Kasumi-1 (cell line): ENCODE data around the gene CCR2.

ENCODE experiments used
- DNase-seq, 2 experiments: peaks; one replicate each; lab custom pipeline; 2025; lab: John Stamatoyannopoulos, UW

The CCR2 gene

DNA sequence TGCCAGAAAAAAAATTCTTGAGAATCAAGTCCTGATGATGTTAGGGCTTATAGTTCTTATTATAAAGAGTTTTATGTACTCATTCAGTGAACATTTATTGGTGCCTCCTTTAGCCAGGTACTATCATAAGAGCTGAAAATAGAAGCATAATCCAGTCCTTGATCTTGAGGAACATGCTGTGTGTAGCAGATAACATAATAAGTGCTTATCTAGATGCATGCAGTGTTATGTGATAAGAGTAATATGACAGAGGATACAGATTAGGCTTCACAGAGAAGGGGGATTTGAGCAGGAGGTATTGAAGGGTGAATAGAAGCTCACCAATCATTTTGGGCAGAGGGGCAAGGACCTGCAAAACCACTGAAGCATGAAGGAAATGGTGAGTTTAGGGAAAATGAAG lies 1.1 kb downstream of the CCR2 start:
- DNase-seq: no peak

DNA sequence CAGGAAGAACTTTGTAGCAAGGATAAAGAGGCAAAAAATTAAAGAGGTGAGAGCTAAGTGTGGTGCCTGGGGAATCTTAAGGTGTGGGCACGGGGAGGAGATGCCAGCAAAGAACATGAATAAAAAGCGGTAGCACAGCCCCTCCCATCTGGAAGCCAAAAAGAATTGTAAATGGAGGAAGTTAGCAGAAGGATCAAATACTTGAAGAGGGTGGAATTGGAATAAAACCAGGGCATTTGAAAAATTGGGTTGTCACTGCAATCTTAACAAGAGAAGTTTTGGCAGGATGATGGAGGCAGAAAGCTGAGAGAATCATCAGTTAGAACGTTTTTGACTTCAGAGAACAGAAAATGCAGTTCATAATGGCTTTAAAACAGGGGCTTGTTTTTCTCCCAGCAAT lies 2.4 kb downstream of the CCR2 start:
- DNase-seq: no peak

GRCh38 chr3:46356909-46357308 lies 3.0 kb downstream of the CCR2 start:
- no peak for DNase-seq

GRCh38 chr3:46358466-46358865 lies 4.6 kb downstream of the CCR2 start:
- no peak for DNase-seq

GRCh38 chr3:46359733-46360493 lies 6.0 kb downstream of the CCR2 start:
- DNase-seq: peak; percentile 36 to 42

- DNase-seq: peak; percentile 33 to 34
These were observed 7.0 kb downstream of the CCR2 start for GRCh38 chr3:46360907-46361306.

DNA sequence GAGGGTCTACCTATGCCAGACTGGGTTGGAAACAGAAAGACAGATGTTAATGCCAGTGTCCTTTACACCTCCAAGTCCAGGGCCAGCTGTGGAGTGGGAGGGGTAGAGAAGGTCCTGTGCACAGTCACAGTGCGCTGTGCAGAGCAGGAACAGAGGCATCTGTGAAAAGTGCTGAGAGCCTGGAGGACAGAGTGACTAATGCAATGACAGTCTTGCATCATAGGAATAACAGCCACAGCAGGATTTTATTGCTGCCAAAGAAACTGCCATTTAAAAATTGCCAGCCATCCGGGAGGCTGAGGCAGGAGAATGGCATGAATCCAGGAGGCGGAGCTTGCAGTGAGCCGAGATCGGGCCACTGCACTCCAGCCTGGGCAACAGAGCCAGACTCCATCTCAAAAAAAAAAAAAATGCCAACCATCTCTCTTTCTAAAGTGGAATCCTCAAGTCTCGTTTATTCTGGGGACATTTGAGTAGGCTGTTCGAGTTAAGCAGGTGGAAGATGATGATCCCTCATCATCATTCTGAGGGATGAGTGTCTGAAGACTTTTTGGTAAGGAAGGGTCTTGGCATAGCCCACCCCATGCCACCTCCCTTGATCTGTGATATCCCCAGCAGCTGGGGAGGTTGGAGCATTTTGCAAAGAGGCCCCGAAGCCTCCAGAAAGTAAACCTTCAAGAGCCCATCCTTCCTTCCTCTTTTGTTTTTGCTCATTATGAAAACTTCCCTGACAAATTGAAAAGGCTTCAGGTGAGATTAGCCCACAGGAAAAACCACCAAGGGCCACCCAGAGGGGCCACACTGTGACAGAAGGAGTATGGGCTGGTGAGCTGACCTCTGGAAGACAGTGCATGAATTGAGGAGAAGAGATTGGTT lies 7.7 kb downstream of the CCR2 start:
- peak; percentile 83 to 90 for DNase-seq

DNA sequence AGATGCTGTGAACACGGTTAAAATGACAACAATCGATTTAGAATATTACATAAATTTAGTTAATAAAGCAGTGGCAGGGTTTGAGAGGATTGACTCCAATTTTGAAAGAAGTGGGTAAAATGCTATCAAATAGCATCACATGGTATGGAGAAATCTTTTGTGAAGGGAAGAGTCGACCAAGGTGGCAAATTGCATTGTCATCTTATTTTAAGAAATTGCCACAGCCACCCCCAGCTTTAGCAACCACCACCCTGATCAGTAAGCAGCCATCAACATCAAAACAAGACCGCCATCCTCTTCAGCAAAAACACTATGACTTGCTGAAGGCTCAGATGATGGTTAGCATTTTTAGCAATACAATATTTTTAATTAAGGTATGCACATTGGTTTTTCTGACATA lies 11.1 kb downstream of the CCR2 start:
- DNase-seq: no peak

DNA sequence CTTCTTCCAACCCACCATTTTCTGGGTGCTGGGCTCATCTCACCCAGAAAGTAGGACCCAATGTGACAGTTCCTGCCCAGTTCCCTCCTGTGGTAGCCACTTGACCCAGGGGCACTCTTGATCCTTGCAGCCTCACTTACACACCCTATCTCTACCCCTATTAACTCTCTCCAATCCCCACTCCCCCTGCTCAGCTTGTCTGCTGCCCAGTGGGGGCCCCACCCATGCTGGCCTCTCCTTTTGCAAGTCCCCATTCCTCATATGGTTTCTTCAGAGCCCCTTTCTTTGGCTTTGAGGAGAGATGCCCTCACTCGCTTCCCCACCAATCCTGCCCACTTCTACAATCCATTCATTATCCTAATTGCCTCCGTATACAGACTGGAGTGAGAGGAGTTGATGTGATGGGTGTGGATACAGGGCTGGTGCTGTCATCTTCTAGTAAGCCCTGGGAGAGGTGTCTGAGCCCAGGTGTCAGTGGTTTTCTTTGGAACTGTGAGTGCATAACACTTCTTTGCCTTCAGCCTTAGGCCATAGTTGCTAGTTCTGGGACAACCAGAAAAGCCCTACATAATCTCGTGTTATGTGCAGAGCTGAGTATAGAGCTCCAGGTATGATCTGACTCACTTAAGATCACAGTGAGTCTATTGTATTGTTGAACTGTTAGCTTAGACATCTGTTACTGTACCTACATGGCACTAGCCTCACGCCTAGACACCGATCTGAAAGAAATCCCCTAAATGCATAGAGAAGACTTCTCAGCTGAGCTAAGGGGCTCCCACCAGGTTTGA lies 12.0 kb downstream of the CCR2 start:
- no peak for DNase-seq

- DNase-seq: no peak
These were observed 13.9 kb downstream of the CCR2 start for GRCh38 chr3:46367811-46368210.

GRCh38 chr3:46368569-46368968 lies 14.7 kb downstream of the CCR2 start:
- DNase-seq: peak; percentile 87

DNA sequence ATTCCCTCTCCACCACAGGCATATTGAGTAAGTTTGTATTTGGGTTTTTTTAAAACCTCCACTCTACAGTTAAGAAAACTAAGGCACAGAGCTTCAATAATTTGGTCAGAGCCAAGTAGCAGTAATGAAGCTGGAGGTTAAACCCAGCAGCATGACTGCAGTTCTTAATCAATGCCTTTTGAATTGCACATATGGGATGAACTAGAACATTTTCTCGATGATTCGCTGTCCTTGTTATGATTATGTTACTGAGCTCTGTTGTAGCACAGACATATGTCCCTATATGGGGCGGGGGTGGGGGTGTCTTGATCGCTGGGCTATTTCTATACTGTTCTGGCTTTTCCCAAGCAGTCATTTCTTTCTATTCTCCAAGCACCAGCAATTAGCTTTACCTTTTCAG lies 15.2 kb downstream of the CCR2 start:
- DNase-seq: no peak

DNA sequence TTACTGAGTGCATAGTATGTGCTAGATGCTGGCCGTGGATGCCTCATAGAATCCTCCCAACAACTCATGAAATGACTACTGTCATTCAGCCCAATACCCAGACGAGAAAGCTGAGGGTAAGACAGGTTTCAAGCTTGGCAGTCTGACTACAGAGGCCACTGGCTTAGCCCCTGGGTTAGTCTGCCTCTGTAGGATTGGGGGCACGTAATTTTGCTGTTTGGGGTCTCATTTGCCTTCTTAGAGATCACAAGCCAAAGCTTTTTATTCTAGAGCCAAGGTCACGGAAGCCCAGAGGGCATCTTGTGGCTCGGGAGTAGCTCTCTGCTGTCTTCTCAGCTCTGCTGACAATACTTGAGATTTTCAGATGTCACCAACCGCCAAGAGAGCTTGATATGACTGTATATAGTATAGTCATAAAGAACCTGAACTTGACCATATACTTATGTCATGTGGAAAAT lies 15.8 kb downstream of the CCR2 start:
- DNase-seq: no peak

GRCh38 chr3:46370839-46371518 lies 17.1 kb downstream of the CCR2 start, which contains the start of gene CCR5:
TSS of gene CCR5 (plus strand) at chr3:46370946. CDS start at chr3:46372903, 1,957 bp downstream.
- no peak for DNase-seq

GRCh38 chr3:46371519-46372340 lies 17.8 kb downstream of the CCR2 start:
- DNase-seq: no peak

DNA sequence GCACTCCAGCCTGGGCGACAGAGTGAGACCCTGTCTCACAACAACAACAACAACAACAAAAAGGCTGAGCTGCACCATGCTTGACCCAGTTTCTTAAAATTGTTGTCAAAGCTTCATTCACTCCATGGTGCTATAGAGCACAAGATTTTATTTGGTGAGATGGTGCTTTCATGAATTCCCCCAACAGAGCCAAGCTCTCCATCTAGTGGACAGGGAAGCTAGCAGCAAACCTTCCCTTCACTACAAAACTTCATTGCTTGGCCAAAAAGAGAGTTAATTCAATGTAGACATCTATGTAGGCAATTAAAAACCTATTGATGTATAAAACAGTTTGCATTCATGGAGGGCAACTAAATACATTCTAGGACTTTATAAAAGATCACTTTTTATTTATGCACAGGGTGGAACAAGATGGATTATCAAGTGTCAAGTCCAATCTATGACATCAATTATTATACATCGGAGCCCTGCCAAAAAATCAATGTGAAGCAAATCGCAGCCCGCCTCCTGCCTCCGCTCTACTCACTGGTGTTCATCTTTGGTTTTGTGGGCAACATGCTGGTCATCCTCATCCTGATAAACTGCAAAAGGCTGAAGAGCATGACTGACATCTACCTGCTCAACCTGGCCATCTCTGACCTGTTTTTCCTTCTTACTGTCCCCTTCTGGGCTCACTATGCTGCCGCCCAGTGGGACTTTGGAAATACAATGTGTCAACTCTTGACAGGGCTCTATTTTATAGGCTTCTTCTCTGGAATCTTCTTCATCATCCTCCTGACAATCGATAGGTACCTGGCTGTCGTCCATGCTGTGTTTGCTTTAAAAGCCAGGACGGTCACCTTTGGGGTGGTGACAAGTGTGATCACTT lies 18.8 kb downstream of the CCR2 start:
- DNase-seq: peak; percentile 73 to 76

- DNase-seq: no peak
These were observed 20.8 kb downstream of the CCR2 start for GRCh38 chr3:46374755-46375154.

DNA sequence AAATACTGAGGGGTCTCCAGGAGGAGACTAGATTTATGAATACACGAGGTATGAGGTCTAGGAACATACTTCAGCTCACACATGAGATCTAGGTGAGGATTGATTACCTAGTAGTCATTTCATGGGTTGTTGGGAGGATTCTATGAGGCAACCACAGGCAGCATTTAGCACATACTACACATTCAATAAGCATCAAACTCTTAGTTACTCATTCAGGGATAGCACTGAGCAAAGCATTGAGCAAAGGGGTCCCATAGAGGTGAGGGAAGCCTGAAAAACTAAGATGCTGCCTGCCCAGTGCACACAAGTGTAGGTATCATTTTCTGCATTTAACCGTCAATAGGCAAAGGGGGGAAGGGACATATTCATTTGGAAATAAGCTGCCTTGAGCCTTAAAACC lies 21.3 kb downstream of the CCR2 start:
- DNase-seq: no peak

GRCh38 chr3:46375814-46376213 lies 21.9 kb downstream of the CCR2 start:
- DNase-seq: peak; percentile 19 to 25
